H1 (cell line): Measurements from ENCODE around the gene APOBR. TPM values are rescaled to one million over a fixed set of nuclear protein-coding genes. Genes with fewer than 3 reads are reported as not detected.

Source experiments
- ASH2L ChIP-seq: fragments of 200-600, 300-600 bp; sonication (generic); IDR thresholded peaks from one replicate; pipeline ENCODE4 v1.7.1; 2017; ENCODE audit warnings: low read length
- CBX5 ChIP-seq: fragments of 300-800, 300-1000 bp; sonication (generic); IDR thresholded peaks from 2 replicates; pipeline ENCODE4 v1.7.1; 2016; ENCODE audit warnings: antibody characterized with exemption, low read length, low read depth
- CHD7 ChIP-seq: fragments of 300-600 bp; sonication (generic); IDR thresholded peaks from 2 replicates; pipeline ENCODE4 v1.7.1; 2012; ENCODE audit warnings: low read length, moderate library complexity, mild to moderate bottlenecking, inconsistent platforms; ENCODE audit not compliant: insufficient replicate concordance
- NRF1 ChIP-seq: IDR thresholded peaks from 2 replicates; pipeline ENCODE4 v1.6.1; 2011; ENCODE audit warnings: mild to moderate bottlenecking, low read depth, low read length, improper control_type of control experiment
- RBBP5 ChIP-seq: IDR thresholded peaks from 2 replicates; pipeline ENCODE4 v1.7.1; 2012; ENCODE audit warnings: low read depth, mild to moderate bottlenecking, inconsistent platforms, low read length, moderate library complexity, borderline replicate concordance
- RFX5 ChIP-seq: IDR thresholded peaks from 2 replicates; pipeline ENCODE4 v1.6.1; 2011; ENCODE audit warnings: low read depth, low read length, improper control_type of control experiment, borderline replicate concordance
- SAP30 ChIP-seq: fragments of 300-600 bp; sonication (generic); IDR thresholded peaks from 2 replicates; pipeline ENCODE4 v1.7.1; 2012; ENCODE audit warnings: low read length, moderate library complexity, mild to moderate bottlenecking, inconsistent platforms; ENCODE audit not compliant: insufficient read depth, insufficient replicate concordance
- SIN3A ChIP-seq, 2 experiments: IDR thresholded peaks in 1 of 2; conservative IDR thresholded peaks in 1 of 2; 2 replicates each; pipeline ENCODE4 v1.6.1; 2011 to 2012; ENCODE audit warnings: low read length in 2 of 2, improper control_type of control experiment in 1 of 2, low read depth in 1 of 2, mild to moderate bottlenecking in 1 of 2
- SIX5 ChIP-seq: IDR thresholded peaks from 2 replicates; pipeline ENCODE4 v1.6.1; 2011; ENCODE audit warnings: mild to moderate bottlenecking, low read depth, low read length
- USF2 ChIP-seq: IDR thresholded peaks from 2 replicates; pipeline ENCODE4 v1.6.1; 2011; ENCODE audit warnings: low read length, improper control_type of control experiment
- polyA plus RNA-seq, 7 experiments: library from polyadenylated mRNA; depleted of rRNA in 3 of 7; stranded (reverse) in 5 of 7; unstranded in 2 of 7; fragments of >200 nt in 5 of 7; fragments of 200-250 nt in 2 of 7; gene quantifications; 1 replicate in 5 of 7; 2 replicates in 1 of 7; 4 replicates in 1 of 7; pipeline versions ENCODE4 v1.2.1 to v1.2.3, GENCODE V29; 2011 to 2013; ENCODE audit warnings: missing spikeins in 2 of 7, mixed read lengths in 2 of 7
- total RNA-seq: library from RNA; stranded (reverse); fragmentation: NEBNext Ultra II Directional; extraction: Animal tissue kit (Norgen Biotek cat#: 25700); gene quantifications from 2 replicates; pipeline ENCODE4 v1.2.1, GENCODE V29; 2021

The APOBR gene
- total and polyA plus RNA-seq, 2 of the 8 experiments (the other 6 are each of a cell fraction or from before 2014, with no cell fraction given): not detected

- TF ChIP-seq CHD7 (no peak), USF2 (no peak), RBBP5 (no peak), NRF1 (no peak), SIN3A (conservative IDR thresholded peaks at IDR 0.05 in 1 of 2, IDR thresholded peaks at IDR 0.05 in 1 of 2; ENCODE audit: low read depth in 1 of 2, low read length in 2 of 2) (no peak), CBX5 (no peak), ASH2L (no peak), SIX5 (no peak), SAP30 (no peak), RFX5 (no peak)
Observed at GRCh38 chr16:28548306-28548802, 53.9 kb downstream of the APOBR start (continued).
